DOHH2 (cell line): ENCODE measurements around the gene MAN2A1.

ENCODE experiments used
- H3F3A ChIP-seq: fragments of 200-600 bp; sonication (generic), shearing (Covaris generic); 2 replicates; pipeline ENCODE4 v1.6.0; 2016; ENCODE audit warnings: antibody characterized with exemption, mild to moderate bottlenecking; ENCODE audit not compliant: control insufficient read depth, insufficient read depth
- H3K27ac ChIP-seq: fragments of 200-600 bp; sonication (generic); 2 replicates; pipeline ENCODE4 v1.5.1; 2014; ENCODE audit warnings: low read depth, mild to moderate bottlenecking, low read length, moderate library complexity
- H3K27me3 ChIP-seq: fragments of 200-600 bp; sonication (generic); 2 replicates; pipeline ENCODE4 v1.6.1; 2014; ENCODE audit warnings: mild to moderate bottlenecking, low read length, mixed read lengths; ENCODE audit not compliant: control insufficient read depth
- H3K36me3 ChIP-seq: fragments of 200-600 bp; sonication (generic); 2 replicates; pipeline ENCODE4 v1.6.1; 2014; ENCODE audit warnings: mild to moderate bottlenecking, low read length, moderate library complexity, mixed read lengths; ENCODE audit not compliant: control insufficient read depth
- H3K4me1 ChIP-seq: fragments of 200-600 bp; sonication (generic); 2 replicates; pipeline ENCODE4 v1.6.1; 2014; ENCODE audit warnings: mild to moderate bottlenecking, low read length, mixed read lengths; ENCODE audit not compliant: control insufficient read depth
- H3K4me2 ChIP-seq: fragments of 200-600 bp; sonication (generic); 2 replicates; pipeline ENCODE4 v1.6.0; 2014; ENCODE audit warnings: mild to moderate bottlenecking, low read length, moderate library complexity
- H3K4me3 ChIP-seq: fragments of 200-600 bp; sonication (generic); 2 replicates; pipeline ENCODE4 v1.5.1; 2014; ENCODE audit warnings: mild to moderate bottlenecking, low read length, mixed read lengths
- H3K79me2 ChIP-seq: fragments of 200-600 bp; sonication (generic); 2 replicates; pipeline ENCODE4 v1.6.1; 2014; ENCODE audit warnings: mild to moderate bottlenecking, low read length, mixed read lengths; ENCODE audit not compliant: control insufficient read depth
- H3K9me2 ChIP-seq: fragments of 200-600 bp; sonication (generic); replicated peaks from 2 replicates; pipeline ENCODE4 v1.6.1; 2014; ENCODE audit warnings: mild to moderate bottlenecking, low read length, mixed read lengths; ENCODE audit not compliant: control insufficient read depth
- H3K9me3 ChIP-seq: fragments of 200-600 bp; sonication (generic); 2 replicates; pipeline ENCODE4 v1.6.1; 2014; ENCODE audit warnings: antibody characterized with exemption, low read length, mixed read lengths; ENCODE audit not compliant: control insufficient read depth, insufficient read depth
- H4K20me1 ChIP-seq: fragments of 200-600 bp; sonication (generic); 2 replicates; pipeline ENCODE4 v1.6.0; 2014; ENCODE audit warnings: low read depth, mild to moderate bottlenecking, antibody characterized with exemption, low read length, moderate library complexity; ENCODE audit not compliant: control insufficient read depth, insufficient read depth
- CTCF ChIP-seq: fragments of 200-600 bp; sonication (generic); IDR thresholded peaks from one replicate; pipeline ENCODE4 v1.5.1; 2014; ENCODE audit warnings: antibody characterized with exemption, mild to moderate bottlenecking, low read depth, low read length; ENCODE audit not compliant: poor library complexity, severe bottlenecking
- EZH2phosphoT487 ChIP-seq: fragments of 200-600 bp; sonication (generic); IDR thresholded peaks from 2 replicates; pipeline ENCODE4 v1.6.1; 2017; ENCODE audit warnings: borderline replicate concordance, mild to moderate bottlenecking, antibody characterized with exemption, low read length, moderate library complexity, mixed read lengths

MAN2A1 gene

GRCh38 chr5:109703166-109703565, 13.4 kb downstream of the MAN2A1 start:
- Histone ChIP-seq H3K9me3 (no peaks in the 10 kb centered on the region), H3K27me3 (no peaks in the 10 kb centered on the region), H3K79me2 (peaks cover 82% of the 10 kb centered on the region), H3K4me2 (no peak overlapping the region), H3K27ac (no peak overlapping the region), H3K36me3 (peaks cover 3% of the 10 kb centered on the region), H3F3A (no peaks in the 10 kb centered on the region), H3K9me2 (no peaks in the 10 kb centered on the region), H3K4me3 (no peak overlapping the region), H4K20me1 (no peaks in the 10 kb centered on the region), H3K4me1 (peaks cover 19% of the 10 kb centered on the region)
- TF ChIP-seq EZH2phosphoT487 (no peak), CTCF (no peak)

GRCh38 chr5:109703829-109704228, 14.1 kb downstream of the MAN2A1 start:
- Histone ChIP-seq H3K79me2 (peaks cover 79% of the 10 kb centered on the region), H3F3A (no peaks in the 10 kb centered on the region), H3K27ac (no peak overlapping the region), H3K9me2 (no peaks in the 10 kb centered on the region), H3K9me3 (no peaks in the 10 kb centered on the region), H3K4me1 (peaks cover 19% of the 10 kb centered on the region), H4K20me1 (no peaks in the 10 kb centered on the region), H3K4me3 (no peak overlapping the region), H3K36me3 (peaks cover 3% of the 10 kb centered on the region; the same call in 1 of the 2 replicates), H3K27me3 (no peaks in the 10 kb centered on the region), H3K4me2 (no peak overlapping the region)
- no peak for TF ChIP-seq CTCF
- no peak for TF ChIP-seq EZH2phosphoT487

GRCh38 chr5:109704282-109704952, 14.7 kb downstream of the MAN2A1 start:
- H3K4me1 ChIP-seq, result peaks cover 14% of the 10 kb centered on the region
- H3K4me2 ChIP-seq, result no peak overlapping the region
- no peaks in the 10 kb centered on the region for H3K27me3 ChIP-seq
- TF ChIP-seq CTCF (no peak), EZH2phosphoT487 (no peak)
- H3K36me3 ChIP-seq, result peaks cover 3% of the 10 kb centered on the region; the same call in 1 of the 2 replicates
- H3K9me2 ChIP-seq, result no peaks in the 10 kb centered on the region
- no peaks in the 10 kb centered on the region for H3F3A ChIP-seq
- H3K79me2 ChIP-seq, result peaks cover 78% of the 10 kb centered on the region
- no peak overlapping the region for H3K4me3 ChIP-seq
- no peaks in the 10 kb centered on the region for H3K9me3 ChIP-seq
- no peaks in the 10 kb centered on the region for H4K20me1 ChIP-seq
- H3K27ac ChIP-seq, result no peak overlapping the region
